Gastroesophageal sphincter (tissue), 4 donors: ENCODE results near the gene PLXDC2. TPM values are rescaled to one million over a fixed set of nuclear protein-coding genes. Genes with fewer than 3 reads are reported as not detected.
"Not testable (repeated sequence)": the region's sequence is repeated elsewhere in the genome, so short reads cannot be mapped to it uniquely, and the experiment has no call there.

Experiments
- ATAC-seq: fragments of 150-250 bp; one replicate; pipeline ENCODE4 v1.9.1; 2016; ENCODE audit warnings: mild to moderate bottlenecking, moderate library complexity
- H3K27ac ChIP-seq, 4 donors: fragments of 200-600 bp; sonication (generic) in 3 of 4; 1 replicate in 3 of 4; 2 replicates in 1 of 4; pipeline ENCODE4 v1.5.1; 2016 to 2019
- H3K27me3 ChIP-seq: fragments of 200-600 bp; sonication (generic); one replicate; pipeline ENCODE4 v1.5.1; 2019
- H3K36me3 ChIP-seq, 2 donors: fragments of 200-600 bp; sonication (generic); one replicate each; pipeline ENCODE4 v1.5.1; 2019; ENCODE audit warnings: control low read depth in 1 of 2
- H3K4me1 ChIP-seq, 3 donors: fragments of 200-600 bp; sonication (generic); 1 replicate in 2 of 3; 2 replicates in 1 of 3; pipeline ENCODE4 v1.5.1; 2016 to 2019; ENCODE audit warnings: control low read depth in 2 of 3
- H3K4me3 ChIP-seq, 2 donors: fragments of 200-600 bp; sonication (generic); one replicate each; pipeline ENCODE4 v1.5.1; 2019; ENCODE audit warnings: mild to moderate bottlenecking in 1 of 2, moderate library complexity in 1 of 2
- H3K9me3 ChIP-seq, 3 donors: fragments of 200-600 bp; sonication (generic); one replicate each; pipeline ENCODE4 v1.5.1; 2017 to 2019; ENCODE audit warnings: control low read depth in 2 of 3
- EP300 ChIP-seq: sonication (generic); formaldehyde crosslinking; IDR thresholded peaks from one replicate; pipeline ENCODE4 v1.6.1; 2017; ENCODE audit warnings: antibody characterized with exemption, mild to moderate bottlenecking
- POLR2A ChIP-seq, 2 donors: fragments of 450-650 bp; IDR thresholded peaks; one replicate each; pipeline ENCODE4 v1.6.1; 2017; ENCODE audit warnings: antibody characterized with exemption in 2 of 2, mild to moderate bottlenecking in 2 of 2, moderate library complexity in 1 of 2
- POLR2AphosphoS5 ChIP-seq: sonication (generic); formaldehyde crosslinking; IDR thresholded peaks from one replicate; pipeline ENCODE4 v1.6.1; 2017; ENCODE audit warnings: antibody characterized with exemption
- WGBS, 2 donors: methylation state at CpG; one replicate each; pipeline ENCODE4 v1.1.5; 2018; ENCODE audit warnings: low coverage in 1 of 2; 5-methylcytosine and 5-hydroxymethylcytosine counted together
- total RNA-seq, 4 donors: library from RNA; depleted of rRNA; stranded (reverse); fragments of >200 nt; gene quantifications; one replicate each; pipeline ENCODE4 v1.1.0, GENCODE V29; 2016
- TF ChIP-seq, protein P1 (sequence below), 4 experiments: fragments of 200-600 bp in 2 of 4; fragments of 450-650 bp in 2 of 4; sonication (generic) in 1 of 4; IDR thresholded peaks; one replicate each; pipeline ENCODE4 v1.5.1; 2017 to 2019; ENCODE audit warnings: antibody characterized with exemption in 4 of 4, mild to moderate bottlenecking in 2 of 4, moderate library complexity in 2 of 4

Gene PLXDC2
- total RNA-seq, 4 donors from 2014 or later: 32.3 to 65.5 (median 50.5) TPM

DNA sequence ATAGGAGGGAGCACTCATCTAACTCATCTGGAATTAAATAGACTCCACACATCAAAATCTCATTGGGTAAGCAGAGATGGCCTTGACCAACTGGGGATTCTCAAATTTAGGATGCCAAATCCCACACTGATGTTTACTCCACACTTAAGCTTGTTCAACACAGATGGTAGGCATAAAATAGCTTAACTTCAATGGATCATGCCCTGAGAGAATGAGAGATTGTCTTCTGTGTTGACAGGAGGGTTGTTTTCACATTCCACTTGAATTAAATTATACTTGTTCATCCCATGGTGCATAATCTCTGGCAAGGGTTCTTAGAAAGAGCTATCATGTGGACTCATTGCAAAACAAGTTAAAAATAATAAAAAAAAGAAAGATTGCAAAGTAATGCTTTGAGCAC is 391.4 kb downstream of the PLXDC2 start:
- H3K36me3 ChIP-seq: no peaks in the 10 kb centered on the region
- ATAC-seq: peak; percentile 43
- no peak overlapping the region for H3K27ac ChIP-seq
- TF ChIP-seq POLR2A (IDR thresholded peaks at IDR 0.05) (no peak), EP300 (no peak), POLR2AphosphoS5 (no peak)
- TF ChIP-seq, protein P1, sequence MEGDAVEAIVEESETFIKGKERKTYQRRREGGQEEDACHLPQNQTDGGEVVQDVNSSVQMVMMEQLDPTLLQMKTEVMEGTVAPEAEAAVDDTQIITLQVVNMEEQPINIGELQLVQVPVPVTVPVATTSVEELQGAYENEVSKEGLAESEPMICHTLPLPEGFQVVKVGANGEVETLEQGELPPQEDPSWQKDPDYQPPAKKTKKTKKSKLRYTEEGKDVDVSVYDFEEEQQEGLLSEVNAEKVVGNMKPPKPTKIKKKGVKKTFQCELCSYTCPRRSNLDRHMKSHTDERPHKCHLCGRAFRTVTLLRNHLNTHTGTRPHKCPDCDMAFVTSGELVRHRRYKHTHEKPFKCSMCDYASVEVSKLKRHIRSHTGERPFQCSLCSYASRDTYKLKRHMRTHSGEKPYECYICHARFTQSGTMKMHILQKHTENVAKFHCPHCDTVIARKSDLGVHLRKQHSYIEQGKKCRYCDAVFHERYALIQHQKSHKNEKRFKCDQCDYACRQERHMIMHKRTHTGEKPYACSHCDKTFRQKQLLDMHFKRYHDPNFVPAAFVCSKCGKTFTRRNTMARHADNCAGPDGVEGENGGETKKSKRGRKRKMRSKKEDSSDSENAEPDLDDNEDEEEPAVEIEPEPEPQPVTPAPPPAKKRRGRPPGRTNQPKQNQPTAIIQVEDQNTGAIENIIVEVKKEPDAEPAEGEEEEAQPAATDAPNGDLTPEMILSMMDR (IDR thresholded peaks at IDR 0.05): no peak
- H3K4me1 ChIP-seq: no peaks in the 10 kb centered on the region
- H3K9me3 ChIP-seq: no peaks in the 10 kb centered on the region
- no peaks in the 10 kb centered on the region for H3K27me3 ChIP-seq
- no peak overlapping the region for H3K4me3 ChIP-seq

DNA sequence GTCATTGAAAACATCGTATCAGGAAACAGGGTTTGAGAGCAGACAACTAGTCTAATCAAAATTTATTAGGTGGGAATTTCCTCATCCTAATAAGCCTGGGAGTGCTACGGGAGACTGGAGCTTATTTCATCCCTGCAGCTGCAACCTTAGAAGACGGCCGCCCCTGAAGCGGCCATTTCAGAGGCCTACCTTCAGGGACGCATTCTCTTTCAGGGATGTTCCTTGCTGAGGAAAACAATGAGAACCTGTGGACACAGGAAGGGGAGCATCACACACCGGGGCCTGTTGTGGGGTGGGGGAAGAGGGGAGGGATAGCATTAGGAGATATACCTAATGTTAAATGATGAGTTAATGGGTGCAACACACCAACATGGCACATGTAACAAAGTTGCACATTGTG is 392.9 kb downstream of the PLXDC2 start:
- not testable (repeated sequence) for H3K36me3 ChIP-seq, H3K27ac ChIP-seq, H3K27me3 ChIP-seq, H3K9me3 ChIP-seq, ATAC-seq, H3K4me3 ChIP-seq, H3K4me1 ChIP-seq
- WGBS, 2 donors: 98% methylated on average over 3 of the region's 7 CpGs; no CpG with 5 or more reads in 1 of the 2 donors

DNA sequence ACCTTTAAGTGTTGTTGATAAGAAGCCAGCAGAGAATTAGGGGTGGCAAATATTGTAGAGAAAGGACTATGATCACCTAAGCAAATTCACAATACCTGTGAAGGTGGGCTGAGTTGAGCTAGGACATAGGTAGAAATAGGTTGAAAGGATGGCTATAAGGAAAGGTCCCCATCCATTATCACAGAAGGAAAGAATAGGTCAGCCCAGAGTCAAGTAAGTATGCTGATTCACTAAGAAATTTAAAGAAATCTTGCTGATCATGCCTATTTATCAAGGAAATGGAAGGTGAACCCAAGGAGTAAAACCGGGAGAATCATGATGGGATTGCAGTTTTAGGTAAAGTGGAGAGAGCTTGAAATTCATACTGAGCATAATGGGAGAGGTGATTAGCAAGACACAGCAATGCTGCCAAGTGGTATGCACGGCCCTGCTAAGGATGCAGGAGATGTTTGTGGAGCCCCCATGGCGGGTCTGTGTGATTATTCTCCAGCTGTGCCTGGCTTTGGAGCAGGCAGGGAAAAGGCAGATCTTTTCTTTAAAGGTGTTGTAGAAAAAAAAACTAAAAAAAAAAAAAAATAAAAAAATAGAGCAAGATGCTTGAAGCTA is 399.4 kb downstream of the PLXDC2 start:
- Histone ChIP-seq H3K36me3 (peaks cover 0 to 5% of the 10 kb centered on the region in 2 donors), H3K4me1 (peaks cover 0 to 5% (median 0%) of the 10 kb centered on the region in 3 donors), H3K9me3 (no peaks in the 10 kb centered on the region), H3K27ac (no peak overlapping the region), H3K4me3 (no peak overlapping the region), H3K27me3 (no peaks in the 10 kb centered on the region)
- TF ChIP-seq POLR2AphosphoS5: no peak
- TF ChIP-seq, protein P1 (IDR thresholded peaks at IDR 0.05): no peak
- TF ChIP-seq EP300: no peak
- no peak for TF ChIP-seq POLR2A (IDR thresholded peaks at IDR 0.05)
- 81 to 83% methylated on average over 3 of the region's 3 CpGs for WGBS, 2 donors
- ATAC-seq: no peak

DNA sequence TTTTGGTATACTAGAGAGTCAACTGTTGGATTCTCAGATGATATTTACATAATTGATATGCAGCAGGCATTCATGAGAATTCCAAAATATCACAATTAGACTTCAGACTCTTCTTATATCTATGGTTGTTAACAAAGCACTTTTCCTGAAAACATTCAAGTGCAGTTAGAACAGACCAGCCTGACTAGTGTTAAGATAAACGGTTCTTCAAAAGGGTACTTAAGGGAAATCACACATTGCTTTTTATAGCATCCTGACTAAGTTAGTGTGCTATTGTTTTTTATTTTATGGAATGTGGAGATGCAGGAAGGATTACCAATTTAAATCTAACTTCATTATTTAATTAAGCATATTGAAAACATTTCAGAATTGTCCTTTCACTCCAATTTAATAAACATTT is 405.1 kb downstream of the PLXDC2 start:
- no peaks in the 10 kb centered on the region for H3K27me3 ChIP-seq
- TF ChIP-seq, protein P1 (IDR thresholded peaks at IDR 0.05): no peak
- no peak for TF ChIP-seq POLR2A (IDR thresholded peaks at IDR 0.05)
- H3K36me3 ChIP-seq: peaks cover 0 to 5% of the 10 kb centered on the region in 2 donors
- H3K4me1 ChIP-seq: peaks cover 0 to 11% (median 0%) of the 10 kb centered on the region in 3 donors
- H3K9me3 ChIP-seq: no peaks in the 10 kb centered on the region
- no peak overlapping the region for H3K4me3 ChIP-seq
- 13 to 18% methylated on average over 1 of the region's 1 CpG for WGBS, 2 donors
- ATAC-seq: no peak
- no peak overlapping the region for H3K27ac ChIP-seq

- H3K4me1 ChIP-seq: no peaks in the 10 kb centered on the region
- TF ChIP-seq, protein P1 (IDR thresholded peaks at IDR 0.05): no peak
- TF ChIP-seq POLR2A (IDR thresholded peaks at IDR 0.05): no peak
- TF ChIP-seq POLR2AphosphoS5: no peak
- no peak overlapping the region for H3K27ac ChIP-seq
- H3K27me3 ChIP-seq: no peaks in the 10 kb centered on the region
- H3K9me3 ChIP-seq: no peaks in the 10 kb centered on the region
- H3K4me3 ChIP-seq: no peak overlapping the region
- no peak for ATAC-seq
- H3K36me3 ChIP-seq: no peaks in the 10 kb centered on the region
Measured at GRCh38 chr10:20228729-20229128, 412.5 kb downstream of the PLXDC2 start.
